ENCODE results near the gene CACNB4.

GRCh38 chr2:151979694-151980093 lies 119.2 kb downstream of the CACNB4 start:
- TF ChIP-seq, protein P1, sequence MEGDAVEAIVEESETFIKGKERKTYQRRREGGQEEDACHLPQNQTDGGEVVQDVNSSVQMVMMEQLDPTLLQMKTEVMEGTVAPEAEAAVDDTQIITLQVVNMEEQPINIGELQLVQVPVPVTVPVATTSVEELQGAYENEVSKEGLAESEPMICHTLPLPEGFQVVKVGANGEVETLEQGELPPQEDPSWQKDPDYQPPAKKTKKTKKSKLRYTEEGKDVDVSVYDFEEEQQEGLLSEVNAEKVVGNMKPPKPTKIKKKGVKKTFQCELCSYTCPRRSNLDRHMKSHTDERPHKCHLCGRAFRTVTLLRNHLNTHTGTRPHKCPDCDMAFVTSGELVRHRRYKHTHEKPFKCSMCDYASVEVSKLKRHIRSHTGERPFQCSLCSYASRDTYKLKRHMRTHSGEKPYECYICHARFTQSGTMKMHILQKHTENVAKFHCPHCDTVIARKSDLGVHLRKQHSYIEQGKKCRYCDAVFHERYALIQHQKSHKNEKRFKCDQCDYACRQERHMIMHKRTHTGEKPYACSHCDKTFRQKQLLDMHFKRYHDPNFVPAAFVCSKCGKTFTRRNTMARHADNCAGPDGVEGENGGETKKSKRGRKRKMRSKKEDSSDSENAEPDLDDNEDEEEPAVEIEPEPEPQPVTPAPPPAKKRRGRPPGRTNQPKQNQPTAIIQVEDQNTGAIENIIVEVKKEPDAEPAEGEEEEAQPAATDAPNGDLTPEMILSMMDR (IDR thresholded peaks at IDR 0.05; ENCODE audit: low read depth, low read length) = no peak
- no peak for TF ChIP-seq MYC (IDR thresholded peaks at IDR 0.05; ENCODE audit: low read depth, low read length)

All from NB4 (cell line).